ENCODE measurements around the gene FABP1.

- TF ChIP-seq CTCF (IDR thresholded peaks at IDR 0.05) (no peak), POLR2A (IDR thresholded peaks at IDR 0.05) (no peak)
These were observed 33.8 kb upstream of the FABP1 start for GRCh38 chr2:88161446-88162244.
